ENCODE results near the gene FGFR2. TPM values are rescaled to one million over a fixed set of nuclear protein-coding genes. Genes with fewer than 3 reads are reported as not detected.

FGFR2 gene
- total and polyA plus RNA-seq, 4 donors = 11.4 to 69.9 (median 31.9) TPM

DNA sequence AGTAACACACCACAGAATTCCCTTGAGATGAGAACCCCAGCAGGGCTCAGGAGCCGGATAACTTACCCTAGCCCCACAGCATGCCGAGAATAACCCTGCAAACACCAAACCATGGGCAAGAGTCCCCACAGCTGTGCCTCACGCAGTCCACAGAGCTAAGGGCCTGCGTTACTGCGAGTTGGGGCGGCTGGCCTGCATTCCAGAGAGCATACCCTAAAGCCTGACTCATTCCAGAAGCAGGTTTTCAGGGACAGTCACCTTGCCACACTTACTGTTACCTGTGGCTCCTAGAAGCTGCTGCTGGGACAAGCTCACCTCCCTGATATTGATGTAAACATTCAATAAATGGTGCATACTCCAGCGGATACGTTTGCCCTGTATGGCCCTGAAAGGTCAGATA, 18.6 kb downstream of the FGFR2 start:
- peaks cover 0 to 8% (median 0%) of the 10 kb centered on the region in 4 donors for H3K4me1 ChIP-seq (ENCODE audit: control insufficient read depth in 4 of 4, insufficient read depth in 4 of 4, low read length in 3 of 4)
- H3K27me3 ChIP-seq (ENCODE audit: control insufficient read depth in 4 of 4, insufficient read depth in 4 of 4, low read length in 3 of 4) = no peaks in the 10 kb centered on the region
- H3K4me3 ChIP-seq (ENCODE audit: low read depth in 1 of 3, low read length in 3 of 3) = no peak overlapping the region
- 86% methylated on average over 8 of the region's 8 CpGs for WGBS
- H3K36me3 ChIP-seq (ENCODE audit: control insufficient read depth in 4 of 4, insufficient read depth in 3 of 4, low read depth in 1 of 4, low read length in 3 of 4) = no peaks in the 10 kb centered on the region
- DNase-seq (ENCODE audit: low spot score) = no peak
- TF ChIP-seq, protein P1, sequence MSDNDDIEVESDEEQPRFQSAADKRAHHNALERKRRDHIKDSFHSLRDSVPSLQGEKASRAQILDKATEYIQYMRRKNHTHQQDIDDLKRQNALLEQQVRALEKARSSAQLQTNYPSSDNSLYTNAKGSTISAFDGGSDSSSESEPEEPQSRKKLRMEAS (IDR thresholded peaks at IDR 0.05) = no peak
- TF ChIP-seq HNF4A (conservative IDR thresholded peaks at IDR 0.05) (no peak), FOXA1 (IDR thresholded peaks at IDR 0.05) (no peak), JUND (IDR thresholded peaks at IDR 0.05) (no peak), TAF1 (conservative IDR thresholded peaks at IDR 0.05) (no peak), YY1 (IDR thresholded peaks at IDR 0.05) (no peak), RXRA (IDR thresholded peaks at IDR 0.05) (no peak), SP1 (IDR thresholded peaks at IDR 0.05) (no peak), RAD21 (IDR thresholded peaks at IDR 0.05) (no peak)
- TF ChIP-seq, protein P2, sequence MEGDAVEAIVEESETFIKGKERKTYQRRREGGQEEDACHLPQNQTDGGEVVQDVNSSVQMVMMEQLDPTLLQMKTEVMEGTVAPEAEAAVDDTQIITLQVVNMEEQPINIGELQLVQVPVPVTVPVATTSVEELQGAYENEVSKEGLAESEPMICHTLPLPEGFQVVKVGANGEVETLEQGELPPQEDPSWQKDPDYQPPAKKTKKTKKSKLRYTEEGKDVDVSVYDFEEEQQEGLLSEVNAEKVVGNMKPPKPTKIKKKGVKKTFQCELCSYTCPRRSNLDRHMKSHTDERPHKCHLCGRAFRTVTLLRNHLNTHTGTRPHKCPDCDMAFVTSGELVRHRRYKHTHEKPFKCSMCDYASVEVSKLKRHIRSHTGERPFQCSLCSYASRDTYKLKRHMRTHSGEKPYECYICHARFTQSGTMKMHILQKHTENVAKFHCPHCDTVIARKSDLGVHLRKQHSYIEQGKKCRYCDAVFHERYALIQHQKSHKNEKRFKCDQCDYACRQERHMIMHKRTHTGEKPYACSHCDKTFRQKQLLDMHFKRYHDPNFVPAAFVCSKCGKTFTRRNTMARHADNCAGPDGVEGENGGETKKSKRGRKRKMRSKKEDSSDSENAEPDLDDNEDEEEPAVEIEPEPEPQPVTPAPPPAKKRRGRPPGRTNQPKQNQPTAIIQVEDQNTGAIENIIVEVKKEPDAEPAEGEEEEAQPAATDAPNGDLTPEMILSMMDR (IDR thresholded peaks at IDR 0.05; ENCODE audit: low read depth, low read length, missing input control) = no peak
- TF ChIP-seq, protein P3, sequence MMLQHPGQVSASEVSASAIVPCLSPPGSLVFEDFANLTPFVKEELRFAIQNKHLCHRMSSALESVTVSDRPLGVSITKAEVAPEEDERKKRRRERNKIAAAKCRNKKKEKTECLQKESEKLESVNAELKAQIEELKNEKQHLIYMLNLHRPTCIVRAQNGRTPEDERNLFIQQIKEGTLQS (IDR thresholded peaks at IDR 0.05) = no peak
- TF ChIP-seq, protein P4, sequence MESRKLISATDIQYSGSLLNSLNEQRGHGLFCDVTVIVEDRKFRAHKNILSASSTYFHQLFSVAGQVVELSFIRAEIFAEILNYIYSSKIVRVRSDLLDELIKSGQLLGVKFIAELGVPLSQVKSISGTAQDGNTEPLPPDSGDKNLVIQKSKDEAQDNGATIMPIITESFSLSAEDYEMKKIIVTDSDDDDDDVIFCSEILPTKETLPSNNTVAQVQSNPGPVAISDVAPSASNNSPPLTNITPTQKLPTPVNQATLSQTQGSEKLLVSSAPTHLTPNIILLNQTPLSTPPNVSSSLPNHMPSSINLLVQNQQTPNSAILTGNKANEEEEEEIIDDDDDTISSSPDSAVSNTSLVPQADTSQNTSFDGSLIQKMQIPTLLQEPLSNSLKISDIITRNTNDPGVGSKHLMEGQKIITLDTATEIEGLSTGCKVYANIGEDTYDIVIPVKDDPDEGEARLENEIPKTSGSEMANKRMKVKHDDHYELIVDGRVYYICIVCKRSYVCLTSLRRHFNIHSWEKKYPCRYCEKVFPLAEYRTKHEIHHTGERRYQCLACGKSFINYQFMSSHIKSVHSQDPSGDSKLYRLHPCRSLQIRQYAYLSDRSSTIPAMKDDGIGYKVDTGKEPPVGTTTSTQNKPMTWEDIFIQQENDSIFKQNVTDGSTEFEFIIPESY (IDR thresholded peaks at IDR 0.05) = no peak
- H3K27ac ChIP-seq (ENCODE audit: low read depth in 1 of 2, low read length in 2 of 2) = no peak overlapping the region
- no peak overlapping the region for H3K9ac ChIP-seq (ENCODE audit: low read depth in 1 of 2, low read length in 2 of 2)
- H3K9me3 ChIP-seq (ENCODE audit: control insufficient read depth in 4 of 4, low read length in 3 of 4) = no peaks in the 10 kb centered on the region

DNA sequence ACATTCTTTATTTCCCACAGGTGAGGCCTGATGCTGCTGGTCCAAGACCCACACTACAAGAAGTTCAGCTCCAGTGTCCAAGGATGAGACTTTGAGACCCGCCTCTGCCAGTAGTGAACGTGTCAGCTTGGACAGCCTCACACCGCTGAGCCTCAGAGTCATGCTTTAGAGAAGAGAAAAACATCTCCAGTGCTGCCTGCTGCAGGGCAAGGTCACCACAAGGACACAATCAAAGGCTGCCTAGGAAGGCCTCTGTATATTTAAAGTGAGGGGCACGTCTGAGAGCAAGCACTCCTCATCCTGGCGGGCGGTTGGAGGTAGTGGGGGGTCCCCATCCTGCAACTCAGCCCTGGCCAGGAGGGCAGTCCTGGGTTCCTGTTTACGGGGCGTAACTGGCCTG, 19.3 kb downstream of the FGFR2 start:
- TF ChIP-seq RXRA (IDR thresholded peaks at IDR 0.05) (no peak), YY1 (IDR thresholded peaks at IDR 0.05) (no peak), SP1 (IDR thresholded peaks at IDR 0.05) (no peak), HNF4G (IDR thresholded peaks at IDR 0.05) (no peak), TAF1 (conservative IDR thresholded peaks at IDR 0.05) (no peak), FOXA1 (IDR thresholded peaks at IDR 0.05) (no peak), JUND (IDR thresholded peaks at IDR 0.05) (no peak), GABPA (IDR thresholded peaks at IDR 0.05 in 1 of 2, conservative IDR thresholded peaks at IDR 0.05 in 1 of 2) (no peak), EGR1 (IDR thresholded peaks at IDR 0.05; ENCODE audit: low read depth in 2 of 2) (no peak), HNF4A (conservative IDR thresholded peaks at IDR 0.05) (no peak), RAD21 (IDR thresholded peaks at IDR 0.05) (no peak)
- TF ChIP-seq, protein P2 (IDR thresholded peaks at IDR 0.05; ENCODE audit: low read depth, low read length, missing input control) = no peak
- TF ChIP-seq, protein P3 (IDR thresholded peaks at IDR 0.05) = no peak
- TF ChIP-seq, protein P5, sequence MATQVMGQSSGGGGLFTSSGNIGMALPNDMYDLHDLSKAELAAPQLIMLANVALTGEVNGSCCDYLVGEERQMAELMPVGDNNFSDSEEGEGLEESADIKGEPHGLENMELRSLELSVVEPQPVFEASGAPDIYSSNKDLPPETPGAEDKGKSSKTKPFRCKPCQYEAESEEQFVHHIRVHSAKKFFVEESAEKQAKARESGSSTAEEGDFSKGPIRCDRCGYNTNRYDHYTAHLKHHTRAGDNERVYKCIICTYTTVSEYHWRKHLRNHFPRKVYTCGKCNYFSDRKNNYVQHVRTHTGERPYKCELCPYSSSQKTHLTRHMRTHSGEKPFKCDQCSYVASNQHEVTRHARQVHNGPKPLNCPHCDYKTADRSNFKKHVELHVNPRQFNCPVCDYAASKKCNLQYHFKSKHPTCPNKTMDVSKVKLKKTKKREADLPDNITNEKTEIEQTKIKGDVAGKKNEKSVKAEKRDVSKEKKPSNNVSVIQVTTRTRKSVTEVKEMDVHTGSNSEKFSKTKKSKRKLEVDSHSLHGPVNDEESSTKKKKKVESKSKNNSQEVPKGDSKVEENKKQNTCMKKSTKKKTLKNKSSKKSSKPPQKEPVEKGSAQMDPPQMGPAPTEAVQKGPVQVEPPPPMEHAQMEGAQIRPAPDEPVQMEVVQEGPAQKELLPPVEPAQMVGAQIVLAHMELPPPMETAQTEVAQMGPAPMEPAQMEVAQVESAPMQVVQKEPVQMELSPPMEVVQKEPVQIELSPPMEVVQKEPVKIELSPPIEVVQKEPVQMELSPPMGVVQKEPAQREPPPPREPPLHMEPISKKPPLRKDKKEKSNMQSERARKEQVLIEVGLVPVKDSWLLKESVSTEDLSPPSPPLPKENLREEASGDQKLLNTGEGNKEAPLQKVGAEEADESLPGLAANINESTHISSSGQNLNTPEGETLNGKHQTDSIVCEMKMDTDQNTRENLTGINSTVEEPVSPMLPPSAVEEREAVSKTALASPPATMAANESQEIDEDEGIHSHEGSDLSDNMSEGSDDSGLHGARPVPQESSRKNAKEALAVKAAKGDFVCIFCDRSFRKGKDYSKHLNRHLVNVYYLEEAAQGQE (IDR thresholded peaks at IDR 0.05) = no peak
- TF ChIP-seq, protein P1 (IDR thresholded peaks at IDR 0.05) = no peak
- TF ChIP-seq, protein P4 (IDR thresholded peaks at IDR 0.05) = no peak
- WGBS = 89% methylated on average over 8 of the region's 8 CpGs
- no peak overlapping the region for H3K9ac ChIP-seq (ENCODE audit: low read depth in 1 of 2, low read length in 2 of 2)
- no peaks in the 10 kb centered on the region for H3K27me3 ChIP-seq (ENCODE audit: control insufficient read depth in 4 of 4, insufficient read depth in 4 of 4, low read length in 3 of 4)
- no peaks in the 10 kb centered on the region for H3K9me3 ChIP-seq (ENCODE audit: control insufficient read depth in 4 of 4, low read length in 3 of 4)
- no peak overlapping the region for H3K27ac ChIP-seq (ENCODE audit: low read depth in 1 of 2, low read length in 2 of 2)
- no peak for DNase-seq (ENCODE audit: low spot score)
- H3K36me3 ChIP-seq (ENCODE audit: control insufficient read depth in 4 of 4, insufficient read depth in 3 of 4, low read depth in 1 of 4, low read length in 3 of 4) = no peaks in the 10 kb centered on the region
- peaks cover 0 to 8% (median 0%) of the 10 kb centered on the region in 4 donors for H3K4me1 ChIP-seq (ENCODE audit: control insufficient read depth in 4 of 4, insufficient read depth in 4 of 4, low read length in 3 of 4)
- no peak overlapping the region for H3K4me3 ChIP-seq (ENCODE audit: low read depth in 1 of 3, low read length in 3 of 3)

Measured in liver (tissue), 9 donors.